Islet of Langerhans (tissue), 1 donor: Measurements from ENCODE around the gene EFNA1.
"Not testable (repeated sequence)": the region's sequence is repeated elsewhere in the genome, so short reads cannot be mapped to it uniquely, and the experiment has no call there.

Experiments used
- FAIRE-seq: peaks from one replicate; lab custom pipeline; 2011; peaks lifted over from hg19 to GRCh38; lab: Jason Lieb, UNC

EFNA1 gene

GRCh38 chr1:155125511-155125945 lies 2.1 kb upstream of the EFNA1 start:
- FAIRE-seq, result no peak

GRCh38 chr1:155125946-155126555 lies 1.6 kb upstream of the EFNA1 start:
- FAIRE-seq, result no peak

GRCh38 chr1:155126556-155127104 lies 1.0 kb upstream of the EFNA1 start:
- FAIRE-seq, result no peak

- no peak for FAIRE-seq
These were observed 485 bp downstream of the EFNA1 start for GRCh38 chr1:155127967-155128754.

DNA sequence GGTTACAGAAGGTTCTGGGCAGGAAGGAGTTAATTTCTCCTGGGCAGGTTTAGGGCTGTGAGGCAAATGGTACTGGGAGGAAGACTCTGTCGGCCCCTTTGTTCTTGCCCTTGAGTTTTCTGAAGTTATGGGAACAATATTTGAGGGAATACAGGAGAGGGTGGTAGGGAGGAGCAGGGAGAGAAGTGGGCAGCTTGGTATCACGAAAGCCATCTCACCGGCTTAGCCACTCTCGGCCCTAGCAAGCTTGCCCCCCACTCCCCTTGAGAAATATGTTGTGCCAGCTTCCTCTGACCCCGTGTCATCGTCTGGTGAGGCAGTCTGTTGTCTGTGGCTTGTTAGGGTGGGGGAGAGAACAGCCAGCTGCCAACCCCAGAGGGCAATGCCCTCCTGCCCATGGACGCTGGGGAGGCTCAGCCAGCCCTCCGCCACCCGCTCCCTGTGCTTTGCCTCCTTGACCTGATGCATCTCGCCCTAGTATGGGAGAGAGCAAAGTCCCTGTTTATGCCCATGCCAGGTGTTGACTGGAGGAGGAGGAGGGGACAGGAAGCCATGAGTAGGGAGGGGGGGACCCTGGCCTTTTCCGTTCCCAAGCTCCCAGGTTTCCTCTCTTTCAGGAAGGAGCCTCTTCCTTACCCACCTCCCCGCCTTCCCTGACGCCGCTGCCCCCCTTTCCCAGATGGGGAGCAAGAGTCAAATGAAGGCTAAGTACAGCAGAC lies 1.2 kb downstream of the EFNA1 start:
- no peak for FAIRE-seq

DNA sequence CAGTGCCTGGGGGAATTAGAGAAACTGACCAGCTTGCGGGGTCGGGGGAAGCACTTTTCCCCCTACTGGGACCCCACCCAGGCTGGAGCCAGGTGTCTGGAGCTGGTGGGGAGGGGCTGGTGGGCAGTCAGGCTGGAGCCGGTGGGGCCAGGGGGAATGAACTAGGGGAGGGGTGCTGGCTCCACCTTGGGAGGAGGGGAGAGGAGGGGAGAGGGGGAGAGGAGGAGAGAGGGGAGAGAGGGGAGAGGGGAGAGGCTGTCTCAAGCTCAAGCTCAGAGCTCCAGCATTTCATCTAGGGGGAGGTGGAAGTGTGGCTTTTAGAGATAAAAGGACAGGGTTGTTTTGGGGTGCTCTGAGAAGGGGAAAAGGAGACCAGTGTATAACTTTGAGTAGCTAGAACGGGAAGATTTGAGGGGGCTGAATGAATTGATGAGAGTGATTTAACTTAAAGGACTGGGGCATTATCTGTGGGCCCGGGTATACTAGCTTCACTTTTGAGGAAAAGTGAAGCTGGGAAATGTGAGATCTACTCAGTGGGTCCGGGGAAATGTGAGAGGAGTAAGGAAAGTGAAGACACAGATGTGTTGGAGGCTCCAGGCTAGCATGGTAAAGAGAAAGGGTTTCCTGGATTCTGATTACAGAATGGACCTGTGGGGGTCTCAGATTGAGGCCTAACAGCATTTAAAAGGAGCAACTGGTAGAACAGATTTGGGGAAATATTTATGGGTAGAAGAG lies 2.8 kb downstream of the EFNA1 start:
- FAIRE-seq, result no peak

GRCh38 chr1:155131285-155131684 lies 3.6 kb downstream of the EFNA1 start:
- no peak for FAIRE-seq

GRCh38 chr1:155131856-155132255 lies 4.2 kb downstream of the EFNA1 start:
- no peak for FAIRE-seq

- no peak for FAIRE-seq
These were observed 6.2 kb downstream of the EFNA1 start for GRCh38 chr1:155133799-155134281.

DNA sequence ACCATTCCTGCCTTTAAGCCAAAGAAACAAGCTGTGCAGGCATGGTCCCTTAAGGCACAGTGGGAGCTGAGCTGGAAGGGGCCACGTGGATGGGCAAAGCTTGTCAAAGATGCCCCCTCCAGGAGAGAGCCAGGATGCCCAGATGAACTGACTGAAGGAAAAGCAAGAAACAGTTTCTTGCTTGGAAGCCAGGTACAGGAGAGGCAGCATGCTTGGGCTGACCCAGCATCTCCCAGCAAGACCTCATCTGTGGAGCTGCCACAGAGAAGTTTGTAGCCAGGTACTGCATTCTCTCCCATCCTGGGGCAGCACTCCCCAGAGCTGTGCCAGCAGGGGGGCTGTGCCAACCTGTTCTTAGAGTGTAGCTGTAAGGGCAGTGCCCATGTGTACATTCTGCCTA lies 6.6 kb downstream of the EFNA1 start:
- no peak for FAIRE-seq

GRCh38 chr1:155134880-155135414 lies 7.3 kb downstream of the EFNA1 start:
- FAIRE-seq, result no peak

DNA sequence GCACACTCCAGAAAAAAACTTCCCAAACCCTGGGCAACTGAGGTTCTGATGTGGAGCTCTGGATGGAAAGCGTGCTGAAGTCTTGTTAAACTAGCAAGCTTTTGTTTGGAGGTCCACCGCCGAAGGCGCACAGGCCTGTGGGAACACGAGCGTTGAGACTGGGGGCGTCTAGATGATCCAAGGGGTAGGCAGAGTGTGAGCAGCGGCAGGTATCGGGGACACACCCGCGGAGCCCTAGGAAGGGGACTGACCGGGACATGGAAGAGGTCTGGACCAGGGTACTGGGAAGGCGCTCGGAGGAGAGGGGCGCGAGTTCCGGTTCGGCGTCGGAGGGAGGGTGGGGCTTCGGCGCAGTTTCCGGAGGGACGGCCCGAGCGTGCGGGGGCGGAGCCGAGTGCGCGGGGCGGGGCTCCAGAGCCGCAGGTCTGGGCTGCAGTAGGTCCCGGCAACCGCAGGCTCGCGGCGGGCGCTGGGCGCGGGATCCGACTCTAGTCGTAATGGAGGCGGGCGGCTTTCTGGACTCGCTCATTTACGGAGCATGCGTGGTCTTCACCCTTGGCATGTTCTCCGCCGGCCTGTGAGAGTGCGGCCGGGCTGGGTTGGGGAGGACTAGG lies 7.8 kb downstream of the EFNA1 start, which contains the start of gene SLC50A1:
Gene SLC50A1 (plus strand): TSS at position 438 of the 614 bp plus-strand sequence. CDS start 60 bp downstream, at position 498.
- no peak for FAIRE-seq

GRCh38 chr1:155136748-155137147 lies 9.1 kb downstream of the EFNA1 start:
- FAIRE-seq, result no peak

DNA sequence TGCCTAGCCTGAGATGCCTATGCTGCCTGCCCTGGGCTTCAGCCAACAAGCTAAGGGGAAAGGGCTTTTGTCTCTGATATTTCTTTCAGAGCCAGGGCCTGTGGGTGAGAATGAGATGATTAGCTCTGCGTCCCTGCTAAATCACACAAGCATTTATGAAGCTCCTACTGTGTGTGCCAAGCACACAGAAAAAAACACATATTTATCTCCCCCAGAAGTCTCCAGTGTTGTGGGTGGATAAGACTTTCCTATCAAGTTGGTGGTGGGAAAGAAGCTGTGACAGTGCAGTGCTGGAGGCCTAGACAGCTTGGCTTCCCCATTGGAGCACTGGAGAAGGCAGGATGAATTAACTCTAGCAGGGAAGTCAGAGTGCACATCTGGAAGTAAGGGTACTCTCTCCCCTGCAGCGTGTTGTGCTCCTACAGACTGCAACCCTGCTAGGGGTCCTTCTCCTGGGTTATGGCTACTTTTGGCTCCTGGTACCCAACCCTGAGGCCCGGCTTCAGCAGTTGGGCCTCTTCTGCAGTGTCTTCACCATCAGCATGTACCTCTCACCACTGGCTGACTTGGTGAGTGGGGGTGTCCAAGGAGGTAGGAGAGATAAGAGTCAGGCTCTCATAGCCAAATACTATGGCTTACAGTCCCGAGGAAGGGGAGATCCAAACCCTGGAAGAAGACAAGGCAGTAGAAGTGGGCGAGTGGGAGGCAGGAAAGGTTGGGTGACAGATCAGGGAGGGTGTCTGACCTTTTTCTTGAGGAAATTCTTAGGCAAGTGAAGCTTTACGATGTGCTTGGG lies 9.7 kb downstream of the EFNA1 start:
- no peak for FAIRE-seq

DNA sequence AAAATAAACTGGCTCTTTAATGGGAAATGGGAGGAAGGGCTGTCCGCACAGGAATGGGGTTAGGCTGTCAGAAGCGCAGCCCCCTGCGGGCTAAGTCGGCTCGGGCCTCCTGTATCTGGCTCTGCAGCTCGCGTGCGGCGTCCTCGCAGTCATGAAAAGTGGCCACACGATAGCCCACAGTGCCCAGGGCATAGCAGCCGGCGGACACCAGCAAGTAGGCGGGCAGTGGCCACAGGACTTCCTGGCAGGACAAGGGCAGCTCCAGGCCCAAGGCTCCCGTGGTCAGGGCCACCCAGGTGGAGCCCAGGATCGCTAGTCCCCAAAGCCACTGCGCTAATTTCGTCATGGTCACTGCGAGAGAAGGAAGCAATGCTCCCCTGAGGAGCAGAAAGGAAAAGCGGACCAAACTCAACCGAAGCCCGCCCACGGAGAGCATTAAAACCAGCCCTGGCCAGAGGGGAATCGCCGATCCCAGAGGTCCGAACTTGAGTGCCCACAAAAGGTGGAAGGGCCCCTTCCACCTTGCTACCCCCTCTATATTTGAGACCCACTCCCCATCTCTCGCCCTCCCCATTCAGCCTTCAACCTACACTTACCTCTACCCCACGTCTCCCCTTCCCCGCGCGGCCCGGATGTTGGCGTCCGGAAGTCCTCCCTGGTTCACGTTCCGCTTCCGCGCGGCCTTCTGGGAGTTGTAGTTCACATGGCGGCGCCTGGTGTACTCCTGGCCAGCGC lies 12.4 kb downstream of the EFNA1 start, which contains the start of gene DPM3:
Gene DPM3 (minus strand): TSS at position 637 of the 735 bp plus-strand sequence. CDS start 291 bp downstream, at position 346.
- FAIRE-seq, result no peak

- no peak for FAIRE-seq
These were observed 12.9 kb downstream of the EFNA1 start for GRCh38 chr1:155140630-155140953.

- FAIRE-seq, result no peak
These were observed 14.1 kb downstream of the EFNA1 start for GRCh38 chr1:155141749-155142148.

DNA sequence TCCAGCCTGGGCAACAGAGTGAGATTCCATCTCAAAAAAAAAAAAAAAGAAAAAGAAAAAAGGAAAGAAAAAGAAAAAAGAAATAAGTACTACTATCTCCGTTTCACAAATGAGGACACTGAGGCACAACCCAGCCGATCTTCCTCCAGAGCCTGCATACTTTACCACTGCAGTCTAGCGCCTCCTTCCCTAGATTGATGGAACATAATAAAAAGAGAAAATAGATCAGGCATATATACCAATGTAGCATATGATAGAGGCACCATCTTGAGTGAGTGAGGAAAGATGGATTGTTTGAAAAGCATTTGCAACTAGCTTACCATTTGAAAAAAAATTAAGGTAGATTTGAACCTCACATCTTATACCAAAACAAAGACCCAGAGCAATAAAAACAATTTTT lies 17.8 kb downstream of the EFNA1 start:
- FAIRE-seq, result no peak

GRCh38 chr1:155155996-155156643 lies 28.4 kb downstream of the EFNA1 start:
- FAIRE-seq, result not testable (repeated sequence)
